Endothelial cell of umbilical vein (primary cell): ENCODE results near the gene NFKB1. TPM values are rescaled to one million over a fixed set of nuclear protein-coding genes. Genes with fewer than 3 reads are reported as not detected.
A peak's percentile ranks its signal among the peaks of the same experiment; 100 is the strongest.

Source experiments
- Bru-seq: library from RNA; stranded (reverse); fragments of 400-500 nt; gene quantifications from one replicate; lab custom pipeline; 2021; lab: Mats Ljungman, UMichigan
- BruChase-seq, 2 experiments: library from RNA; stranded (reverse); fragments of 400-500 nt; gene quantifications; one replicate each; lab custom pipeline; 2021; lab: Mats Ljungman, UMichigan
- BruUV-seq: library from RNA; stranded (reverse); fragments of 400-500 nt; replicated peaks from 2 replicates; lab custom pipeline; 2021; lab: Mats Ljungman, UMichigan
- CTCF ChIA-PET: fragments of 300-600, 350-600 bp; sonication (Branson Sonifier 250); formaldehyde crosslinking; loops from one replicate; lab custom pipeline; 2021; ENCODE audit warnings: antibody characterized with exemption, inconsistent platforms; lab: Charles Lee
- POLR2A ChIA-PET: fragments of 300-600, 350-600 bp; sonication (Branson Sonifier 250); formaldehyde crosslinking; loops from one replicate; lab custom pipeline; 2021; ENCODE audit warnings: antibody characterized with exemption, inconsistent platforms; lab: Charles Lee
- DNase-seq: peaks from one replicate; pipeline ENCODE4 v3.0.0-alpha.2; 2011; ENCODE audit warnings: low read depth, low spot score
- FAIRE-seq: peaks from 2 replicates; lab custom pipeline; 2011; peaks lifted over from hg19 to GRCh38; lab: Jason Lieb, UNC
- H2AFZ ChIP-seq: 2 replicates; pipeline ENCODE4 v1.6.0; 2012; ENCODE audit warnings: low read depth, low read length, control low read depth, inconsistent platforms
- H3K27ac ChIP-seq: 2 replicates; pipeline ENCODE4 v1.5.1; 2011; ENCODE audit warnings: low read depth, mild to moderate bottlenecking, control low read depth, low read length, moderate library complexity; ENCODE audit not compliant: insufficient read depth
- H3K27me3 ChIP-seq, 2 experiments: 2 replicates each; pipeline versions ENCODE4 v1.6.0 to v1.6.1; 2011; ENCODE audit warnings: low read length in 2 of 2, mixed read lengths in 1 of 2; ENCODE audit not compliant: control insufficient read depth in 2 of 2, insufficient read depth in 2 of 2
- H3K36me3 ChIP-seq, 2 experiments: 2 replicates in 1 of 2; 3 replicates in 1 of 2; pipeline ENCODE4 v1.5.1; 2011; ENCODE audit warnings: low read length in 2 of 2, mild to moderate bottlenecking in 1 of 2, moderate library complexity in 1 of 2; ENCODE audit not compliant: control insufficient read depth in 2 of 2, insufficient read depth in 2 of 2; ENCODE audit errors: extremely low read depth in 1 of 2
- H3K4me1 ChIP-seq: 3 replicates; pipeline ENCODE4 v1.5.1; 2011; ENCODE audit warnings: mild to moderate bottlenecking, low read length; ENCODE audit not compliant: control insufficient read depth, insufficient read depth; ENCODE audit errors: extremely low read depth
- H3K4me2 ChIP-seq: 2 replicates; pipeline ENCODE4 v1.6.1; 2011; ENCODE audit warnings: low read length, control low read depth, mixed read lengths; ENCODE audit not compliant: insufficient read depth
- H3K4me3 ChIP-seq, 3 experiments: fragments of 200-600 bp in 1 of 3; sonication (generic), shearing (Covaris generic) in 1 of 3; replicated peaks in 1 of 3; 2 replicates each; pipeline ENCODE4 v1.5.1; 2011 to 2016; ENCODE audit warnings: control low read depth in 3 of 3, low read length in 3 of 3, mild to moderate bottlenecking in 2 of 3, inconsistent platforms in 1 of 3, low read depth in 1 of 3, moderate library complexity in 1 of 3; ENCODE audit not compliant: insufficient read depth in 1 of 3
- H3K79me2 ChIP-seq: 2 replicates; pipeline ENCODE4 v1.6.0; 2012; ENCODE audit warnings: low read length, inconsistent platforms; ENCODE audit not compliant: control insufficient read depth, insufficient read depth
- H3K9ac ChIP-seq: replicated peaks from 2 replicates; pipeline ENCODE3; 2011; ENCODE audit warnings: low read length, control low read depth; ENCODE audit not compliant: insufficient read depth; ENCODE audit errors: extremely low read depth
- H3K9me1 ChIP-seq: replicated peaks from 3 replicates; pipeline ENCODE4 v1.6.0; 2011; ENCODE audit warnings: mild to moderate bottlenecking, low read length; ENCODE audit not compliant: control insufficient read depth, insufficient read depth; ENCODE audit errors: extremely low read depth
- H3K9me3 ChIP-seq: replicated peaks from 2 replicates; pipeline ENCODE4 v1.5.1; 2012; ENCODE audit warnings: low read length, inconsistent platforms; ENCODE audit not compliant: control insufficient read depth, insufficient read depth
- H4K20me1 ChIP-seq: replicated peaks from 2 replicates; pipeline ENCODE3; 2011; ENCODE audit warnings: mild to moderate bottlenecking, low read length; ENCODE audit not compliant: control insufficient read depth, insufficient read depth; ENCODE audit errors: extremely low read depth
- CTCF ChIP-seq, 2 donors: IDR thresholded peaks; 1 replicate in 1 of 2; 2 replicates in 1 of 2; pipeline ENCODE4 v1.5.1; 2011; ENCODE audit warnings: low read length in 2 of 2, mild to moderate bottlenecking in 2 of 2, moderate library complexity in 2 of 2, control low read depth in 1 of 2, inconsistent platforms in 1 of 2, low read depth in 1 of 2; ENCODE audit not compliant: insufficient read depth in 1 of 2; ENCODE audit errors: extremely low read depth in 1 of 2
- EZH2 ChIP-seq: IDR thresholded peaks from 2 replicates; pipeline ENCODE4 v1.6.1; 2012; ENCODE audit warnings: borderline replicate concordance, low read depth, mild to moderate bottlenecking, moderate library complexity, low read length, inconsistent platforms; ENCODE audit not compliant: severe bottlenecking
- FOS ChIP-seq: IDR thresholded peaks from 2 replicates; pipeline ENCODE4 v1.6.1; 2011; ENCODE audit warnings: mild to moderate bottlenecking, low read length, moderate library complexity, borderline replicate concordance; ENCODE audit not compliant: insufficient read depth
- GATA2 ChIP-seq: IDR thresholded peaks from 2 replicates; pipeline ENCODE4 v1.7.0; 2011; ENCODE audit warnings: low read depth, mild to moderate bottlenecking, moderate library complexity, mixed read lengths, low read length; ENCODE audit not compliant: insufficient read length, insufficient read depth
- JUN ChIP-seq: IDR thresholded peaks from 2 replicates; pipeline ENCODE4 v1.6.1; 2011; ENCODE audit warnings: borderline replicate concordance, low read depth; ENCODE audit not compliant: insufficient read length, insufficient read depth
- MAX ChIP-seq: IDR thresholded peaks from 2 replicates; pipeline ENCODE4 v1.6.1; 2011; ENCODE audit not compliant: insufficient read depth, insufficient read length
- MYC ChIP-seq: IDR thresholded peaks from one replicate; pipeline ENCODE4 v1.6.1; 2011; ENCODE audit warnings: mild to moderate bottlenecking, low read depth, low read length
- POLR2A ChIP-seq: IDR thresholded peaks from 2 replicates; pipeline ENCODE4 v1.6.1; 2012; ENCODE audit warnings: low read depth, mild to moderate bottlenecking, control low read depth, low read length
- POLR2AphosphoS5 ChIP-seq: IDR thresholded peaks from 2 replicates; pipeline ENCODE4 v1.6.1; 2012; ENCODE audit warnings: low read depth, mild to moderate bottlenecking, control low read depth, low read length, moderate library complexity; ENCODE audit not compliant: insufficient read depth
- dilution Hi-C: fragments of 300-500 bp; cut with MboI; formaldehyde crosslinking; loops from one replicate; pipeline ENCODE4 v1.15.0; 2019; ENCODE audit warnings: low sequenced_read_pairs; ENCODE audit not compliant: extremely low pct_ligation_motif_present
- intact Hi-C: fragments of 100-400 bp; cut with micrococcal nuclease; formaldehyde crosslinking; loops from one replicate; pipeline ENCODE4 v1.10.0; 2022
- long read RNA-seq: library from polyadenylated mRNA; stranded (forward); transcript quantifications from one replicate; pipeline ENCODE4 v2.0.0, GENCODE V29; 2021
- polyA minus RNA-seq, 3 experiments: library from RNA; depleted of rRNA, polyadenylated mRNA; stranded (reverse); fragments of >200 nt; gene quantifications; 1 replicate in 1 of 3; 2 replicates in 2 of 3; pipeline ENCODE4 v1.2.3, GENCODE V29; 2011
- polyA plus RNA-seq, 4 experiments: library from polyadenylated mRNA; depleted of rRNA in 3 of 4; stranded (reverse) in 3 of 4; unstranded in 1 of 4; fragments of >200 nt; gene quantifications; 2 replicates each; pipeline versions ENCODE4 v1.2.1 to v1.2.3, GENCODE V29; 2011 to 2012; ENCODE audit warnings: missing spikeins in 1 of 4
- total RNA-seq: library from RNA; stranded (reverse); gene quantifications from 2 replicates; pipeline ENCODE4 v1.2.3, GENCODE V29; 2021

Gene NFKB1
- total RNA-seq: 41.4 and 42.0 TPM in 2 replicates
- 18.2 and 21.3 TPM in 2 replicates for polyA plus RNA-seq
- 27.2 and 29.1 TPM in 2 replicates for polyA plus RNA-seq (2011; cell fraction: cytosol; rRNA removed)
- 40.3 and 46.2 TPM in 2 replicates for polyA plus RNA-seq (2011; cell fraction: nucleus; rRNA removed)
- polyA plus RNA-seq (2012): 30.0 and 30.1 TPM in 2 replicates
- polyA minus RNA-seq: 36.7 and 39.1 TPM in 2 replicates
- 19.0 TPM for polyA minus RNA-seq (2011; cell fraction: cytosol; rRNA and poly(A)+ RNA removed)
- 42.7 and 55.0 TPM in 2 replicates for polyA minus RNA-seq (2011; cell fraction: nucleus; rRNA and poly(A)+ RNA removed)
- Bru-seq, nascent RNA: percentile 87 among the genes with signal in this experiment
- percentile 64 among the genes with signal in this experiment for BruChase-seq, experiment 1, labeled RNA remaining after a 6-hour chase
- percentile 68 among the genes with signal in this experiment for BruChase-seq, experiment 2, labeled RNA remaining after a 2-hour chase
- long read RNA-seq, full-length matches to known transcripts: 57 of 81 reads
- long read RNA-seq, partial matches to known transcripts: 14 of 81 reads
- long read RNA-seq, other reads (novel, unspliced or antisense): 10 of 81 reads

GRCh38 chr4:102500696-102501446, at the start of gene NFKB1:
TSS of gene NFKB1 (plus strand) at chr4:102501359. CDS start at chr4:102525519, 24,160 bp downstream.
- Histone ChIP-seq H3K4me1 (peaks cover 22% of the 10 kb centered on the region), H3K9me1 (no peaks in the 10 kb centered on the region), H3K4me3 (peak within 1 kb of the TSS; percentile 83 to 93 (median 88)), H3K36me3 (no peaks in the 10 kb centered on the region), H3K27me3 (no peaks in the 10 kb centered on the region), H4K20me1 (peaks cover 5% of the 10 kb centered on the region), H3K79me2 (peaks cover 39% of the 10 kb centered on the region), H3K4me2 (peak within 1 kb of the TSS; percentile 99), H3K9me3 (no peaks in the 10 kb centered on the region), H3K9ac (peak within 1 kb of the TSS; percentile 91), H3K27ac (peak within 1 kb of the TSS; percentile 90), H2AFZ (peak within 1 kb of the TSS; percentile 82)
- ChIA-PET POLR2A (interaction anchor here (0.7 kb wide), 2 partner anchors 47 to 85 kb away, joined by 3 read pairs; no protein-coding TSS in a partner anchor), CTCF (interaction anchor here (0.9 to 1.6 kb wide), 10 partner anchors 11 to 508 kb away, joined by 3 to 6 read pairs (median 4); no protein-coding TSS in a partner anchor)
- intact Hi-C loops: loop anchor here (1.0 to 5.0 kb wide), 8 partner anchors 22 to 518 kb away; partner anchors contain the start of genes CISD2 and SLC9B1
- TSS peak; percentile 79 for BruUV-seq
- dilution Hi-C loops: no loop called here
- peak; percentile 50 for TF ChIP-seq POLR2AphosphoS5
- no peak for TF ChIP-seq EZH2
- peak; percentile 54 for TF ChIP-seq POLR2A
- no peak for TF ChIP-seq MYC
- TF ChIP-seq FOS: no peak
- TF ChIP-seq MAX: no peak
- TF ChIP-seq GATA2: no peak
- TF ChIP-seq CTCF (IDR thresholded peaks at IDR 0.05; ENCODE audit: extremely low read depth in 1 of 2, insufficient read depth in 1 of 2, low read depth in 1 of 2, low read length in 2 of 2): no peak
- TF ChIP-seq JUN: no peak
- peak; percentile 67 for FAIRE-seq
- peak; percentile 81 for DNase-seq
